ENCODE data around the gene LRMDA. TPM values are rescaled to one million over a fixed set of nuclear protein-coding genes. Genes with fewer than 3 reads are reported as not detected.

The LRMDA gene
- total RNA-seq, 4 donors from 2014 or later = 2.2 to 7.8 (median 4.5) TPM

GRCh38 chr10:76411729-76412435 is 980.5 kb downstream of the LRMDA start:
- no peak for TF ChIP-seq POLR2A (IDR thresholded peaks at IDR 0.05)
- TF ChIP-seq EP300 (IDR thresholded peaks at IDR 0.05; ENCODE audit: low read depth) = no peak
- peak in 1 of 3 donors; percentile 60 for TF ChIP-seq POLR2AphosphoS5 (IDR thresholded peaks at IDR 0.05)
- no peak for TF ChIP-seq CTCF (IDR thresholded peaks at IDR 0.05)
- DNase-seq = peak; percentile 20
- H3K27ac ChIP-seq = peak overlapping the region in 2 of 4 donors; percentile 29 to 51
- 75 to 79% methylated on average over 2 to 8 of the region's 8 CpGs for WGBS, 2 donors (ENCODE audit: low coverage in 1 of 2)
- in situ Hi-C loops (cut with MboI; ENCODE audit: low pct_ligation_motif_present in 1 of 4, low pct_unique_long_range_greater_than_20kb in 1 of 4, low sequenced_read_pairs in 3 of 4) = no loop called here
- intact Hi-C loops (cut with DNase I; ENCODE audit: low total_unique reads) = no loop called here
- no peaks in the 10 kb centered on the region for H3K27me3 ChIP-seq
- H3K4me3 ChIP-seq = no peak overlapping the region
- no peaks in the 10 kb centered on the region for H3K36me3 ChIP-seq
- H3K9me3 ChIP-seq = no peaks in the 10 kb centered on the region
- H3K4me1 ChIP-seq = peaks cover 0 to 22% (median 13%) of the 10 kb centered on the region in 4 donors

GRCh38 chr10:76415554-76415953 is 984.1 kb downstream of the LRMDA start:
- H3K27me3 ChIP-seq = no peaks in the 10 kb centered on the region
- H3K4me3 ChIP-seq = no peak overlapping the region
- in situ Hi-C loops (cut with MboI; ENCODE audit: low pct_ligation_motif_present in 1 of 4, low pct_unique_long_range_greater_than_20kb in 1 of 4, low sequenced_read_pairs in 3 of 4) (no loop called here), intact Hi-C loops (cut with DNase I; ENCODE audit: low total_unique reads) (no loop called here)
- peak; percentile 31 for DNase-seq
- TF ChIP-seq POLR2A (IDR thresholded peaks at IDR 0.05) (no peak), POLR2AphosphoS5 (IDR thresholded peaks at IDR 0.05) (peak in 1 of 3 donors; percentile 40), CTCF (IDR thresholded peaks at IDR 0.05) (no peak), EP300 (IDR thresholded peaks at IDR 0.05; ENCODE audit: low read depth) (no peak)
- H3K36me3 ChIP-seq = no peaks in the 10 kb centered on the region
- WGBS, 2 donors (ENCODE audit: low coverage in 1 of 2) = 91% methylated on average over 7 of the region's 7 CpGs; no CpG with 5 or more reads in 1 of the 2 donors
- H3K4me1 ChIP-seq = peaks cover 0 to 8% (median 3%) of the 10 kb centered on the region in 4 donors
- no peak overlapping the region for H3K27ac ChIP-seq
- H3K9me3 ChIP-seq = no peaks in the 10 kb centered on the region

GRCh38 chr10:76416642-76417041 is 985.2 kb downstream of the LRMDA start:
- H3K9me3 ChIP-seq = no peaks in the 10 kb centered on the region
- H3K36me3 ChIP-seq = no peaks in the 10 kb centered on the region
- intact Hi-C loops (cut with DNase I; ENCODE audit: low total_unique reads) = no loop called here
- peaks cover 0 to 17% (median 3%) of the 10 kb centered on the region in 4 donors for H3K4me1 ChIP-seq
- H3K4me3 ChIP-seq = no peak overlapping the region
- no peak for DNase-seq
- no peaks in the 10 kb centered on the region for H3K27me3 ChIP-seq
- in situ Hi-C loops (cut with MboI; ENCODE audit: low pct_ligation_motif_present in 1 of 4, low pct_unique_long_range_greater_than_20kb in 1 of 4, low sequenced_read_pairs in 3 of 4) = no loop called here
- 80 to 86% methylated on average over 2 to 4 of the region's 4 CpGs for WGBS, 2 donors (ENCODE audit: low coverage in 1 of 2)
- no peak for TF ChIP-seq EP300 (IDR thresholded peaks at IDR 0.05; ENCODE audit: low read depth)
- TF ChIP-seq POLR2A (IDR thresholded peaks at IDR 0.05) = no peak
- no peak for TF ChIP-seq CTCF (IDR thresholded peaks at IDR 0.05)
- TF ChIP-seq POLR2AphosphoS5 (IDR thresholded peaks at IDR 0.05) = no peak
- H3K27ac ChIP-seq = no peak overlapping the region

- intact Hi-C loops (cut with DNase I; ENCODE audit: low total_unique reads) (no loop called here), in situ Hi-C loops (cut with MboI; ENCODE audit: low pct_ligation_motif_present in 1 of 4, low pct_unique_long_range_greater_than_20kb in 1 of 4, low sequenced_read_pairs in 3 of 4) (no loop called here)
- WGBS, 2 donors (ENCODE audit: low coverage in 1 of 2) = 50 to 55% methylated on average over 4 of the region's 4 CpGs
- Histone ChIP-seq H3K4me3 (no peak overlapping the region), H3K27ac (no peak overlapping the region), H3K36me3 (no peaks in the 10 kb centered on the region), H3K27me3 (no peaks in the 10 kb centered on the region), H3K9me3 (no peaks in the 10 kb centered on the region), H3K4me1 (peaks cover 0 to 17% (median 3%) of the 10 kb centered on the region in 4 donors)
- TF ChIP-seq POLR2A (IDR thresholded peaks at IDR 0.05) = no peak
- TF ChIP-seq CTCF (IDR thresholded peaks at IDR 0.05) = no peak
- no peak for DNase-seq
Observed at GRCh38 chr10:76420725-76421124, 989.3 kb downstream of the LRMDA start.

Measured in transverse colon (tissue), 4 donors.